Fibroblast of the aortic adventitia (primary cell): Measurements from ENCODE around the gene SERPINB11. TPM values are rescaled to one million over a fixed set of nuclear protein-coding genes. Genes with fewer than 3 reads are reported as not detected.

Source experiments
- DNase-seq: peaks from one replicate; pipeline ENCODE4 v3.0.0-alpha.2; 2010; ENCODE audit warnings: low read depth
- H3K4me3 ChIP-seq: 2 replicates; pipeline ENCODE4 v1.5.1; 2011; ENCODE audit warnings: low read depth, mild to moderate bottlenecking, control low read depth, low read length, moderate library complexity
- total RNA-seq: library from RNA; depleted of rRNA; stranded (reverse); fragments of >200 nt; gene quantifications from 2 replicates; pipeline ENCODE4 v1.2.3, GENCODE V29; 2012; ENCODE audit warnings: low replicate concordance
- TF ChIP-seq, protein P1 (sequence below): IDR thresholded peaks from 2 replicates; pipeline ENCODE4 v1.5.1; 2011; ENCODE audit warnings: mild to moderate bottlenecking, low read length, control low read depth, inconsistent platforms; ENCODE audit not compliant: insufficient read depth

Gene SERPINB11
- total RNA-seq, 1 donor = not detected

- TF ChIP-seq, protein P1, sequence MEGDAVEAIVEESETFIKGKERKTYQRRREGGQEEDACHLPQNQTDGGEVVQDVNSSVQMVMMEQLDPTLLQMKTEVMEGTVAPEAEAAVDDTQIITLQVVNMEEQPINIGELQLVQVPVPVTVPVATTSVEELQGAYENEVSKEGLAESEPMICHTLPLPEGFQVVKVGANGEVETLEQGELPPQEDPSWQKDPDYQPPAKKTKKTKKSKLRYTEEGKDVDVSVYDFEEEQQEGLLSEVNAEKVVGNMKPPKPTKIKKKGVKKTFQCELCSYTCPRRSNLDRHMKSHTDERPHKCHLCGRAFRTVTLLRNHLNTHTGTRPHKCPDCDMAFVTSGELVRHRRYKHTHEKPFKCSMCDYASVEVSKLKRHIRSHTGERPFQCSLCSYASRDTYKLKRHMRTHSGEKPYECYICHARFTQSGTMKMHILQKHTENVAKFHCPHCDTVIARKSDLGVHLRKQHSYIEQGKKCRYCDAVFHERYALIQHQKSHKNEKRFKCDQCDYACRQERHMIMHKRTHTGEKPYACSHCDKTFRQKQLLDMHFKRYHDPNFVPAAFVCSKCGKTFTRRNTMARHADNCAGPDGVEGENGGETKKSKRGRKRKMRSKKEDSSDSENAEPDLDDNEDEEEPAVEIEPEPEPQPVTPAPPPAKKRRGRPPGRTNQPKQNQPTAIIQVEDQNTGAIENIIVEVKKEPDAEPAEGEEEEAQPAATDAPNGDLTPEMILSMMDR = no peak
- H3K4me3 ChIP-seq = no peak overlapping the region
- DNase-seq = no peak
Measured at GRCh38 chr18:63681449-63682340, 21.1 kb upstream of the SERPINB11 start.

- DNase-seq = peak; percentile 91
- H3K4me3 ChIP-seq = no peak overlapping the region
- TF ChIP-seq, protein P1 = no peak
Measured at GRCh38 chr18:63683152-63683551, 19.6 kb upstream of the SERPINB11 start.

- TF ChIP-seq, protein P1 = no peak
- H3K4me3 ChIP-seq = no peak overlapping the region
- no peak for DNase-seq
Measured at GRCh38 chr18:63683890-63684289, 18.9 kb upstream of the SERPINB11 start.

DNA sequence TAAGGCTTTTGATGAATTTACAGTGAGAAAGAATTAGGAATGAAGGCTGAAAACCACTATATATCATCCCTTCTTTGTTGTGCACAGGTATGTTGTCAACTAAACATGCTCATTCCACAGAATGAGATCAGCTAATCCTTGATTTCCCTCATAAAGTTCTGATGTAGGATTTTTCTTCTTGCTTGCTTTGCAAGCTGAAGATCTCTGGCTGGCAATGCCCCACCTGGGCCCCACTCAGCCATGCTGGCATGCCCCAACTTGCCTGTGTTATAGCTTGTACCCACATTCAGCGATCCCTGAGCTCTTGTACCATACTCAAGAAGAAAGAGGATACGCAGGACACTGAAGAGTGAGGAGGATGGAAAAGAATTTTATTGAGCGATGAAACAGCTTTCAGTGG, 18.0 kb upstream of the SERPINB11 start:
- H3K4me3 ChIP-seq = no peak overlapping the region
- DNase-seq = no peak
- TF ChIP-seq, protein P1 = no peak

DNA sequence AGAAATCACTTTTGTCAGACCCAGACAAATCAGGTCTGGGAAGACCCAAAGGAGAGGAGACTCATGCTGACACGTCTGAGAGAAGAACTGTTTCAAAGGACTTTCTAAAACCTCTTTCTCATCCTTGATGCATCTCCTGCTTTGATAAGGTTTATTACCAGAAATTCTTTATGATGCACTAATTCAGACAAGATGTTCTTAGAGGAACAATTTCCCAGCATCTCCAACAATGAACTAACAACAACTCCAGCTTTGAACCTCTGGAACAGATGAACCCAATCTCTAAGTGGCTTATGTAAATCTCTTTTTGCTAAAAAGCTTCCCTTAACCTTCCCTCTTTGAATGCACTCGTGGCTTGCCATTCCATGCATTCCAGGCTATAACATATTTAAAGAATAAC, 15.9 kb upstream of the SERPINB11 start:
- no peak overlapping the region for H3K4me3 ChIP-seq
- TF ChIP-seq, protein P1 = no peak
- peak; percentile 13 for DNase-seq

DNA sequence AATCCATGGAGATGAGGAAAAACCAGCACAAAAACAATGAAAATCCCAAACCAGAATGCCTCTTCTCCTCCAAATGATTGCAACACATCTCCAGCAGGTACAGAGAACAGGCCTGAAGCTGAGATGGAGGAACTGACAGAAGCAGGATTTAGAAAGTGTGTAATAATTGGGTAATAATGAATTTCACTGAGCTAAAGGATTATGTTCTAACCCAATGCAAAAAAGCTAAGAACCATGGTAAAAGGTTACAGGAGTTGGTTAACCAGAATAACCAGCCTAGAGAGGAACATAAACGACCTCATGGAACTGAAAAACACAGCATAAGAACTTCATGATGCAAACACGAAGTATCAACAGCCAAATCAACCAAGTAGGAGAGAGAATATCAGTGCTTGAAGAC, 13.7 kb upstream of the SERPINB11 start:
- no peak for DNase-seq
- TF ChIP-seq, protein P1 = no peak
- no peak overlapping the region for H3K4me3 ChIP-seq

DNA sequence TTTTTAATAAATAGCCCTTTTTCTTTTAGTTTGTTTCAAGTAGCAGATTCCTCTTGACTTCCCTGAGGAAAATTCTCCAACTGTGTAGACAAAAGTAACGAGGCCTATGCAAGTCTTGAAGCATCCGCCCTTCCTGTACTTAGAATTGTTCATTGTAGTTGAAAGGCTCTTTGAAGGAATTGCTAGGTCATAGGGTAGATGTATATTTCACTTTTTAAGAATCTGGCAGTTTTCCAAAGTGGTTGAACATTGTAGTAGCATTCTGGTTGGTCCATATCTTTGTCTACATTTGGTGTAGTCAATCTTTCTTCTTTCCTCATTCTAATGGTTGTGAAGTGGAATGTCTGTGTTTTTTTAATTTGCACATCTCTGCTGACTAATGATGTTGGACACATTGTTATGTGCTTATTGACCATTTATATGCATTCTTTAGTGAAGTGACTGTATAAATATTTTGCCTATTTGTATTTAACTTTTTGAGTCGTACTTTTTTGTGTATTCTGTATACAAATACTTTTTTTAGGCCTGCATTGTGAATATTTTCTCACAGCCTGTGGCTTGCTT, 5.6 kb upstream of the SERPINB11 start:
- no peak for DNase-seq
- no peak overlapping the region for H3K4me3 ChIP-seq
- TF ChIP-seq, protein P1 = no peak
